Loucy (cell line): Measurements from ENCODE around the gene IDH3G.

Source experiments
- H2AFZ ChIP-seq: fragments of 200-600 bp; sonication (generic); 2 replicates; pipeline ENCODE4 v1.6.0; 2016; ENCODE audit warnings: antibody characterized with exemption, mild to moderate bottlenecking, low read length, moderate library complexity
- H3F3A ChIP-seq: fragments of 200-600 bp; 2 replicates; pipeline ENCODE4 v1.6.0; 2016; ENCODE audit warnings: antibody characterized with exemption, low read depth, mild to moderate bottlenecking
- H3K27me3 ChIP-seq: fragments of 200-600 bp; sonication (generic); 2 replicates; pipeline ENCODE4 v1.6.1; 2014; ENCODE audit warnings: low read length, mild to moderate bottlenecking; ENCODE audit not compliant: insufficient read depth, poor library complexity, severe bottlenecking
- H3K36me3 ChIP-seq: fragments of 200-600 bp; sonication (generic); 2 replicates; pipeline ENCODE4 v1.6.1; 2016; ENCODE audit warnings: low read length; ENCODE audit not compliant: insufficient read depth
- H3K4me1 ChIP-seq: fragments of 200-600 bp; sonication (generic); 2 replicates; pipeline ENCODE4 v1.5.1; 2014; ENCODE audit warnings: low read length, mild to moderate bottlenecking; ENCODE audit not compliant: insufficient read depth, poor library complexity, severe bottlenecking
- H3K4me2 ChIP-seq: fragments of 200-600 bp; sonication (generic); 2 replicates; pipeline ENCODE4 v1.6.0; 2014; ENCODE audit warnings: antibody characterized with exemption, low read length, low read depth, mild to moderate bottlenecking; ENCODE audit not compliant: poor library complexity, severe bottlenecking
- H3K4me3 ChIP-seq: fragments of 200-600 bp; sonication (generic); 2 replicates; pipeline ENCODE4 v1.5.1; 2014; ENCODE audit warnings: low read length, mild to moderate bottlenecking, mixed read lengths; ENCODE audit not compliant: poor library complexity, severe bottlenecking
- H3K79me2 ChIP-seq: fragments of 200-600 bp; sonication (generic); 2 replicates; pipeline ENCODE4 v1.6.1; 2014; ENCODE audit warnings: low read length; ENCODE audit not compliant: insufficient read depth
- H3K9ac ChIP-seq: fragments of 200-600 bp; sonication (generic); 2 replicates; pipeline ENCODE4 v1.6.0; 2014; ENCODE audit warnings: mild to moderate bottlenecking, low read depth, low read length, moderate library complexity; ENCODE audit not compliant: poor library complexity, severe bottlenecking
- H3K9me2 ChIP-seq: fragments of 200-600 bp; sonication (generic); replicated peaks from 2 replicates; pipeline ENCODE4 v1.6.1; 2016; ENCODE audit warnings: low read depth, low read length, mixed read lengths
- H3K9me3 ChIP-seq: fragments of 200-600 bp; sonication (generic); 2 replicates; pipeline ENCODE4 v1.6.1; 2014; ENCODE audit warnings: mild to moderate bottlenecking, antibody characterized with exemption, low read length, low read depth; ENCODE audit not compliant: insufficient read depth
- H4K20me1 ChIP-seq: fragments of 200-600 bp; sonication (generic); 2 replicates; pipeline ENCODE4 v1.6.0; 2014; ENCODE audit warnings: antibody characterized with exemption, low read length, mild to moderate bottlenecking; ENCODE audit not compliant: insufficient read depth, poor library complexity, severe bottlenecking
- EZH2phosphoT487 ChIP-seq: fragments of 200-600 bp; IDR thresholded peaks from 2 replicates; pipeline ENCODE4 v1.6.1; 2018; ENCODE audit warnings: antibody characterized with exemption, mild to moderate bottlenecking, moderate library complexity, borderline replicate concordance
- TF ChIP-seq, protein P1 (sequence below): fragments of 200-600 bp; sonication (generic); conservative IDR thresholded peaks from 2 replicates; pipeline ENCODE4 v1.5.1; 2014; ENCODE audit warnings: mild to moderate bottlenecking, antibody characterized with exemption, low read length

IDH3G gene

GRCh38 chrX:153794018-153794896 lies at the start of gene IDH3G, which contains the start of gene SSR4:
IDH3G (minus strand) TSS chrX:153794375; CDS start chrX:153794326, 49 bp downstream.
SSR4 (plus strand) TSS chrX:153794668; CDS start chrX:153794688, 20 bp downstream.
- Histone ChIP-seq H3K36me3 (no peaks in the 10 kb centered on the region), H3K9me2 (no peaks in the 10 kb centered on the region), H3K4me3 (peak within 1 kb of the TSS; percentile 94), H3K9ac (peak within 1 kb of the TSS; percentile 95), H3K4me2 (peak within 1 kb of the TSS; percentile 93), H4K20me1 (peaks cover 18% of the 10 kb centered on the region), H3F3A (no peaks in the 10 kb centered on the region), H3K27me3 (no peaks in the 10 kb centered on the region), H3K79me2 (peaks cover 71% of the 10 kb centered on the region), H3K4me1 (peaks cover 26% of the 10 kb centered on the region), H3K9me3 (no peaks in the 10 kb centered on the region), H2AFZ (peak within 1 kb of the TSS; percentile 83; the same call in 1 of the 2 replicates)
- no peak for TF ChIP-seq EZH2phosphoT487
- TF ChIP-seq, protein P1, sequence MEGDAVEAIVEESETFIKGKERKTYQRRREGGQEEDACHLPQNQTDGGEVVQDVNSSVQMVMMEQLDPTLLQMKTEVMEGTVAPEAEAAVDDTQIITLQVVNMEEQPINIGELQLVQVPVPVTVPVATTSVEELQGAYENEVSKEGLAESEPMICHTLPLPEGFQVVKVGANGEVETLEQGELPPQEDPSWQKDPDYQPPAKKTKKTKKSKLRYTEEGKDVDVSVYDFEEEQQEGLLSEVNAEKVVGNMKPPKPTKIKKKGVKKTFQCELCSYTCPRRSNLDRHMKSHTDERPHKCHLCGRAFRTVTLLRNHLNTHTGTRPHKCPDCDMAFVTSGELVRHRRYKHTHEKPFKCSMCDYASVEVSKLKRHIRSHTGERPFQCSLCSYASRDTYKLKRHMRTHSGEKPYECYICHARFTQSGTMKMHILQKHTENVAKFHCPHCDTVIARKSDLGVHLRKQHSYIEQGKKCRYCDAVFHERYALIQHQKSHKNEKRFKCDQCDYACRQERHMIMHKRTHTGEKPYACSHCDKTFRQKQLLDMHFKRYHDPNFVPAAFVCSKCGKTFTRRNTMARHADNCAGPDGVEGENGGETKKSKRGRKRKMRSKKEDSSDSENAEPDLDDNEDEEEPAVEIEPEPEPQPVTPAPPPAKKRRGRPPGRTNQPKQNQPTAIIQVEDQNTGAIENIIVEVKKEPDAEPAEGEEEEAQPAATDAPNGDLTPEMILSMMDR = no peak

DNA sequence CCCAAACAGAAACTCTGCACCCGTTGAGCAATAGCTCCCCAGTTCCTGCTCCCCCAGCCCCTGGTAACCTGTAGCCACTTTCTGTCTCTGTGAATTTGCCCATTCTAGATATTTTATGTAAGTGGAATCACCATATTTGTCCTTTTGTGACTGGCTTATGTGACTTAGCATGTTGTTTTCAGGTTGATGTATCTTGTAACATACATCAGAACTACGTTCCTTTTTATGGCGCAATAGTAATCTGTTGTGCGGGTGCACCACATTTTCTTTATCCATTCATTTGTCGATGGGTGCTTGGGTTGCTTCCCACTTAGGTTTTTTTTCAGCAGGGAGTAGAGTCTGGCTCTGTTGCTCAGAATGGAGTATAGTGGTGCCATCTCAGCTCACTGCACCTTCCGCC lies 42.7 kb upstream of the IDH3G start:
- Histone ChIP-seq H3K4me1 (no peaks in the 10 kb centered on the region), H3K4me3 (no peak overlapping the region), H2AFZ (no peak overlapping the region)

DNA sequence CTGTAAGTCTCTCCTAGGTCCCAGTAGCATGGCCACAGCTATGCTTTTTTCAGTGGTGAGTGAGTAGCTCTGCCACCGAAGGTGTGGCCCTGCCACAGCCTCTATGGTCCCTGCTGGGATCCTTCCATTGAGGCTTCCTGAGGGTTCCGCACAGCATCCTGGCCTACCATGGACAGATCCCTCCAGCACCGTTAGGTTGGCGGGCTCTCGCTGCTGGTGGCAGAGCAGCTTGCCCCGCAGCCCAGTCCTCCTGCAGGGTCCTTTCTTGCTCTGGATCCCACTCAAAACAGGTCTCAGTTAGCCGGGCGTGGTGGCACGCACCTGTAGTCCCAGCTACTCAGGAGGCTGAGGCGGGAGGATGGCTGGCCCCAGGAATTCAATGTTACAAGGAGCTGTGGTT lies 38.6 kb upstream of the IDH3G start:
- no peaks in the 10 kb centered on the region for H3K36me3 ChIP-seq
- no peaks in the 10 kb centered on the region for H3K9me2 ChIP-seq
- no peak overlapping the region for H2AFZ ChIP-seq
- no peaks in the 10 kb centered on the region for H3K9me3 ChIP-seq
- no peaks in the 10 kb centered on the region for H3F3A ChIP-seq
- H3K79me2 ChIP-seq = no peaks in the 10 kb centered on the region
- no peak overlapping the region for H3K9ac ChIP-seq
- no peak overlapping the region for H3K4me3 ChIP-seq
- no peaks in the 10 kb centered on the region for H3K4me1 ChIP-seq
- no peak for TF ChIP-seq EZH2phosphoT487
- TF ChIP-seq, protein P1 = no peak
- H3K27me3 ChIP-seq = no peaks in the 10 kb centered on the region
- H3K4me2 ChIP-seq = no peak overlapping the region
- no peaks in the 10 kb centered on the region for H4K20me1 ChIP-seq

More for the DNA sequence above, 42.7 kb upstream of the IDH3G start:
- TF ChIP-seq EZH2phosphoT487 = no peak
- TF ChIP-seq, protein P1 = no peak
- Histone ChIP-seq H3K36me3 (no peaks in the 10 kb centered on the region), H3K9me3 (no peaks in the 10 kb centered on the region), H3K79me2 (no peaks in the 10 kb centered on the region), H3F3A (no peaks in the 10 kb centered on the region), H4K20me1 (no peaks in the 10 kb centered on the region), H3K4me2 (no peak overlapping the region), H3K9ac (no peak overlapping the region), H3K9me2 (no peaks in the 10 kb centered on the region), H3K27me3 (no peaks in the 10 kb centered on the region)
